ENCODE measurements around the gene DPM3. TPM values are rescaled to one million over a fixed set of nuclear protein-coding genes. Genes with fewer than 3 reads are reported as not detected.

Gene DPM3
- total and polyA plus RNA-seq, 2 of the 13 experiments (the other 11 are each of a cell fraction or from before 2014, with no cell fraction given), result 23.2 to 53.4 TPM

DNA sequence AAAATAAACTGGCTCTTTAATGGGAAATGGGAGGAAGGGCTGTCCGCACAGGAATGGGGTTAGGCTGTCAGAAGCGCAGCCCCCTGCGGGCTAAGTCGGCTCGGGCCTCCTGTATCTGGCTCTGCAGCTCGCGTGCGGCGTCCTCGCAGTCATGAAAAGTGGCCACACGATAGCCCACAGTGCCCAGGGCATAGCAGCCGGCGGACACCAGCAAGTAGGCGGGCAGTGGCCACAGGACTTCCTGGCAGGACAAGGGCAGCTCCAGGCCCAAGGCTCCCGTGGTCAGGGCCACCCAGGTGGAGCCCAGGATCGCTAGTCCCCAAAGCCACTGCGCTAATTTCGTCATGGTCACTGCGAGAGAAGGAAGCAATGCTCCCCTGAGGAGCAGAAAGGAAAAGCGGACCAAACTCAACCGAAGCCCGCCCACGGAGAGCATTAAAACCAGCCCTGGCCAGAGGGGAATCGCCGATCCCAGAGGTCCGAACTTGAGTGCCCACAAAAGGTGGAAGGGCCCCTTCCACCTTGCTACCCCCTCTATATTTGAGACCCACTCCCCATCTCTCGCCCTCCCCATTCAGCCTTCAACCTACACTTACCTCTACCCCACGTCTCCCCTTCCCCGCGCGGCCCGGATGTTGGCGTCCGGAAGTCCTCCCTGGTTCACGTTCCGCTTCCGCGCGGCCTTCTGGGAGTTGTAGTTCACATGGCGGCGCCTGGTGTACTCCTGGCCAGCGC lies at the start of gene DPM3 (continued):
- TF ChIP-seq, protein P1, sequence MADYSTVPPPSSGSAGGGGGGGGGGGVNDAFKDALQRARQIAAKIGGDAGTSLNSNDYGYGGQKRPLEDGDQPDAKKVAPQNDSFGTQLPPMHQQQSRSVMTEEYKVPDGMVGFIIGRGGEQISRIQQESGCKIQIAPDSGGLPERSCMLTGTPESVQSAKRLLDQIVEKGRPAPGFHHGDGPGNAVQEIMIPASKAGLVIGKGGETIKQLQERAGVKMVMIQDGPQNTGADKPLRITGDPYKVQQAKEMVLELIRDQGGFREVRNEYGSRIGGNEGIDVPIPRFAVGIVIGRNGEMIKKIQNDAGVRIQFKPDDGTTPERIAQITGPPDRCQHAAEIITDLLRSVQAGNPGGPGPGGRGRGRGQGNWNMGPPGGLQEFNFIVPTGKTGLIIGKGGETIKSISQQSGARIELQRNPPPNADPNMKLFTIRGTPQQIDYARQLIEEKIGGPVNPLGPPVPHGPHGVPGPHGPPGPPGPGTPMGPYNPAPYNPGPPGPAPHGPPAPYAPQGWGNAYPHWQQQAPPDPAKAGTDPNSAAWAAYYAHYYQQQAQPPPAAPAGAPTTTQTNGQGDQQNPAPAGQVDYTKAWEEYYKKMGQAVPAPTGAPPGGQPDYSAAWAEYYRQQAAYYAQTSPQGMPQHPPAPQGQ (CRISPR knock-in tag; IDR thresholded peaks at IDR 0.05; ENCODE audit: borderline replicate concordance), result no peak
- TF ChIP-seq ZKSCAN8 (CRISPR knock-in tag; IDR thresholded peaks at IDR 0.05; ENCODE audit: borderline replicate concordance) (no peak), SIN3A (IDR thresholded peaks at IDR 0.05; ENCODE audit: borderline replicate concordance, low read depth, low read length) (peak; percentile 37; the same call in 1 of the 2 replicates), ZNF569 (CRISPR knock-in tag; IDR thresholded peaks at IDR 0.05; ENCODE audit: borderline replicate concordance) (no peak), YEATS4 (CRISPR knock-in tag; IDR thresholded peaks at IDR 0.05; ENCODE audit: borderline replicate concordance) (no peak), SP1 (IDR thresholded peaks at IDR 0.05) (no peak), SP1 (CRISPR knock-in tag; IDR thresholded peaks at IDR 0.05) (peak; percentile 68), ZNF292 (CRISPR knock-in tag; IDR thresholded peaks at IDR 0.05; ENCODE audit: borderline replicate concordance, low read depth) (peak; percentile 32; the same call in 1 of the 2 replicates), PHF20 (CRISPR knock-in tag; IDR thresholded peaks at IDR 0.05) (peak; percentile 74), ZNF225 (CRISPR knock-in tag; IDR thresholded peaks at IDR 0.05) (no peak), RXRB (CRISPR knock-in tag; IDR thresholded peaks at IDR 0.05; ENCODE audit: borderline replicate concordance) (0 out of 2 replicates have a peak, but pooled peaks have one; percentile 23), GATAD2A (CRISPR knock-in tag; IDR thresholded peaks at IDR 0.05) (0 out of 2 replicates have a peak, but pooled peaks have one; percentile 20), ZNF670 (CRISPR knock-in tag; IDR thresholded peaks at IDR 0.05; ENCODE audit: borderline replicate concordance) (no peak), ELF3 (CRISPR knock-in tag; IDR thresholded peaks at IDR 0.05) (peak; percentile 66), GABPA (IDR thresholded peaks at IDR 0.05; ENCODE audit: low read depth, low read length) (peak; percentile 98), GABPA (CRISPR knock-in tag; IDR thresholded peaks at IDR 0.05; ENCODE audit: low read depth) (peak; percentile 100), ZNF326 (CRISPR knock-in tag; IDR thresholded peaks at IDR 0.05; ENCODE audit: borderline replicate concordance) (no peak), FOXO1 (CRISPR knock-in tag; IDR thresholded peaks at IDR 0.05) (peak; percentile 13; the same call in 1 of the 2 replicates), CC2D1A (CRISPR knock-in tag; IDR thresholded peaks at IDR 0.05) (no peak), FOXP1 (IDR thresholded peaks at IDR 0.05) (no peak), FOXP1 (CRISPR knock-in tag; IDR thresholded peaks at IDR 0.05) (0 out of 2 replicates have a peak, but pooled peaks have one; percentile 7), ZNF350 (CRISPR knock-in tag; IDR thresholded peaks at IDR 0.05; ENCODE audit: borderline replicate concordance, low read depth) (peak; percentile 61)
- TF ChIP-seq, protein P2, sequence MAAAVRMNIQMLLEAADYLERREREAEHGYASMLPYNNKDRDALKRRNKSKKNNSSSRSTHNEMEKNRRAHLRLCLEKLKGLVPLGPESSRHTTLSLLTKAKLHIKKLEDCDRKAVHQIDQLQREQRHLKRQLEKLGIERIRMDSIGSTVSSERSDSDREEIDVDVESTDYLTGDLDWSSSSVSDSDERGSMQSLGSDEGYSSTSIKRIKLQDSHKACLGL (CRISPR knock-in tag; IDR thresholded peaks at IDR 0.05), result 0 out of 2 replicates have a peak, but pooled peaks have one; percentile 50
- TF ChIP-seq, protein P3, sequence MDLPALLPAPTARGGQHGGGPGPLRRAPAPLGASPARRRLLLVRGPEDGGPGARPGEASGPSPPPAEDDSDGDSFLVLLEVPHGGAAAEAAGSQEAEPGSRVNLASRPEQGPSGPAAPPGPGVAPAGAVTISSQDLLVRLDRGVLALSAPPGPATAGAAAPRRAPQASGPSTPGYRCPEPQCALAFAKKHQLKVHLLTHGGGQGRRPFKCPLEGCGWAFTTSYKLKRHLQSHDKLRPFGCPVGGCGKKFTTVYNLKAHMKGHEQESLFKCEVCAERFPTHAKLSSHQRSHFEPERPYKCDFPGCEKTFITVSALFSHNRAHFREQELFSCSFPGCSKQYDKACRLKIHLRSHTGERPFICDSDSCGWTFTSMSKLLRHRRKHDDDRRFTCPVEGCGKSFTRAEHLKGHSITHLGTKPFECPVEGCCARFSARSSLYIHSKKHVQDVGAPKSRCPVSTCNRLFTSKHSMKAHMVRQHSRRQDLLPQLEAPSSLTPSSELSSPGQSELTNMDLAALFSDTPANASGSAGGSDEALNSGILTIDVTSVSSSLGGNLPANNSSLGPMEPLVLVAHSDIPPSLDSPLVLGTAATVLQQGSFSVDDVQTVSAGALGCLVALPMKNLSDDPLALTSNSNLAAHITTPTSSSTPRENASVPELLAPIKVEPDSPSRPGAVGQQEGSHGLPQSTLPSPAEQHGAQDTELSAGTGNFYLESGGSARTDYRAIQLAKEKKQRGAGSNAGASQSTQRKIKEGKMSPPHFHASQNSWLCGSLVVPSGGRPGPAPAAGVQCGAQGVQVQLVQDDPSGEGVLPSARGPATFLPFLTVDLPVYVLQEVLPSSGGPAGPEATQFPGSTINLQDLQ (CRISPR knock-in tag; IDR thresholded peaks at IDR 0.05), result no peak
- TF ChIP-seq, protein P4, sequence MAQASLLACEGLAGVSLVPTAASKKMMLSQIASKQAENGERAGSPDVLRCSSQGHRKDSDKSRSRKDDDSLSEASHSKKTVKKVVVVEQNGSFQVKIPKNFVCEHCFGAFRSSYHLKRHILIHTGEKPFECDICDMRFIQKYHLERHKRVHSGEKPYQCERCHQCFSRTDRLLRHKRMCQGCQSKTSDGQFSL (CRISPR knock-in tag; IDR thresholded peaks at IDR 0.05), result no peak
